Vagina (tissue), 2 donors: Measurements from ENCODE around the gene PBXIP1. TPM values are rescaled to one million over a fixed set of nuclear protein-coding genes. Genes with fewer than 3 reads are reported as not detected.
"Not testable (repeated sequence)": the region's sequence is repeated elsewhere in the genome, so short reads cannot be mapped to it uniquely, and the experiment has no call there.

Experiments used
- DNase-seq, 2 donors: peaks; one replicate each; pipeline ENCODE4 v3.0.0-alpha.2; 2017; ENCODE audit errors: extremely low spot score in 2 of 2
- H3K27ac ChIP-seq: fragments of 200-600 bp; sonication (generic); one replicate; pipeline ENCODE4 v1.5.1; 2019
- H3K27me3 ChIP-seq: fragments of 200-600 bp; sonication (generic); one replicate; pipeline ENCODE4 v1.5.1; 2019
- H3K36me3 ChIP-seq, 2 donors: fragments of 200-600 bp; sonication (generic); one replicate each; pipeline ENCODE4 v1.5.1; 2017 to 2019
- H3K4me1 ChIP-seq: fragments of 200-600 bp; sonication (generic); one replicate; pipeline ENCODE4 v1.5.1; 2019
- H3K4me3 ChIP-seq, 2 donors: fragments of 200-600 bp; sonication (generic); 1 replicate in 1 of 2; 2 replicates in 1 of 2; pipeline ENCODE4 v1.5.1; 2016 to 2019
- H3K9me3 ChIP-seq: fragments of 200-600 bp; sonication (generic); one replicate; pipeline ENCODE4 v1.5.1; 2019
- CTCF ChIP-seq, 3 experiments: fragments of 450-650 bp in 2 of 3; fragments of 200-600 bp in 1 of 3; sonication (generic) in 1 of 3; IDR thresholded peaks; one replicate each; pipeline ENCODE4 v1.5.1; 2017 to 2019; ENCODE audit warnings: antibody characterized with exemption in 3 of 3, mild to moderate bottlenecking in 2 of 3, moderate library complexity in 2 of 3
- POLR2A ChIP-seq, 2 donors: fragments of 450-650 bp; IDR thresholded peaks; one replicate each; pipeline ENCODE4 v1.6.1; 2017; ENCODE audit warnings: antibody characterized with exemption in 2 of 2, mild to moderate bottlenecking in 2 of 2, moderate library complexity in 2 of 2
- POLR2AphosphoS5 ChIP-seq, 2 donors: sonication (generic); formaldehyde crosslinking; IDR thresholded peaks; one replicate each; pipeline ENCODE4 v1.9.0; 2017; ENCODE audit warnings: antibody characterized with exemption in 2 of 2, mild to moderate bottlenecking in 2 of 2, low read depth in 1 of 2; ENCODE audit not compliant: insufficient read depth in 1 of 2
- intact Hi-C: fragments of 100-400 bp; cut with DNase I; formaldehyde crosslinking; loops from one replicate; pipeline ENCODE4 v1.15.1; 2023
- total RNA-seq: library from RNA; depleted of rRNA; stranded (reverse); fragments of >200 nt; gene quantifications from one replicate; pipeline ENCODE4 v1.2.3, GENCODE V29; 2016

The PBXIP1 gene
- total RNA-seq, 1 donor from 2014 or later: 56.5 TPM

GRCh38 chr1:154989195-154989860, 33.4 kb upstream of the PBXIP1 start:
- no peaks in the 10 kb centered on the region for H3K9me3 ChIP-seq
- no peaks in the 10 kb centered on the region for H3K27me3 ChIP-seq
- no peak for DNase-seq
- H3K4me1 ChIP-seq: peaks cover 13% of the 10 kb centered on the region
- peaks cover 0 to 18% of the 10 kb centered on the region in 2 donors for H3K36me3 ChIP-seq
- intact Hi-C loops: no loop called here
- H3K4me3 ChIP-seq: no peak overlapping the region
- TF ChIP-seq POLR2A (IDR thresholded peaks at IDR 0.05) (no peak), POLR2AphosphoS5 (IDR thresholded peaks at IDR 0.05; ENCODE audit: insufficient read depth in 1 of 2, low read depth in 1 of 2) (no peak), CTCF (IDR thresholded peaks at IDR 0.05) (no peak)
- no peak overlapping the region for H3K27ac ChIP-seq

GRCh38 chr1:154988058-154988954, 32.4 kb upstream of the PBXIP1 start:
- no peaks in the 10 kb centered on the region for H3K9me3 ChIP-seq
- DNase-seq: no peak
- no peaks in the 10 kb centered on the region for H3K27me3 ChIP-seq
- peaks cover 23% of the 10 kb centered on the region for H3K4me1 ChIP-seq
- intact Hi-C loops: no loop called here
- no peak for TF ChIP-seq CTCF (IDR thresholded peaks at IDR 0.05)
- no peak for TF ChIP-seq POLR2A (IDR thresholded peaks at IDR 0.05)
- no peak for TF ChIP-seq POLR2AphosphoS5 (IDR thresholded peaks at IDR 0.05; ENCODE audit: insufficient read depth in 1 of 2, low read depth in 1 of 2)
- peaks cover 0 to 18% of the 10 kb centered on the region in 2 donors for H3K36me3 ChIP-seq
- no peak overlapping the region for H3K27ac ChIP-seq
- no peak overlapping the region for H3K4me3 ChIP-seq

GRCh38 chr1:154987326-154987725, 31.4 kb upstream of the PBXIP1 start:
- no peak for DNase-seq
- H3K9me3 ChIP-seq: no peaks in the 10 kb centered on the region
- no peaks in the 10 kb centered on the region for H3K27me3 ChIP-seq
- intact Hi-C loops: no loop called here
- no peak overlapping the region for H3K27ac ChIP-seq
- peaks cover 0 to 18% of the 10 kb centered on the region in 2 donors for H3K36me3 ChIP-seq
- H3K4me3 ChIP-seq: no peak overlapping the region
- H3K4me1 ChIP-seq: peaks cover 28% of the 10 kb centered on the region
- TF ChIP-seq POLR2A (IDR thresholded peaks at IDR 0.05) (no peak), POLR2AphosphoS5 (IDR thresholded peaks at IDR 0.05; ENCODE audit: insufficient read depth in 1 of 2, low read depth in 1 of 2) (no peak), CTCF (IDR thresholded peaks at IDR 0.05) (no peak)

- H3K9me3 ChIP-seq, H3K4me3 ChIP-seq, DNase-seq, intact Hi-C loops, H3K27me3 ChIP-seq, H3K27ac ChIP-seq: not testable (repeated sequence)
- Histone ChIP-seq H3K36me3 (peaks cover 0 to 18% of the 10 kb centered on the region in 2 donors), H3K4me1 (peaks cover 31% of the 10 kb centered on the region)
Observed at GRCh38 chr1:154986736-154987135, 30.8 kb upstream of the PBXIP1 start.

- H3K36me3 ChIP-seq: peaks cover 0 to 5% of the 10 kb centered on the region in 2 donors
- no peak for TF ChIP-seq POLR2AphosphoS5 (IDR thresholded peaks at IDR 0.05; ENCODE audit: insufficient read depth in 1 of 2, low read depth in 1 of 2)
- no peak for TF ChIP-seq POLR2A (IDR thresholded peaks at IDR 0.05)
- TF ChIP-seq CTCF (IDR thresholded peaks at IDR 0.05): no peak
- peak overlapping the region; percentile 66 for H3K27ac ChIP-seq
- H3K27me3 ChIP-seq: no peaks in the 10 kb centered on the region
- H3K4me3 ChIP-seq: peak overlapping the region; percentile 56 to 76
- DNase-seq: no peak
- H3K9me3 ChIP-seq: no peaks in the 10 kb centered on the region
- peaks cover 24% of the 10 kb centered on the region for H3K4me1 ChIP-seq
- intact Hi-C loops: no loop called here
Observed at GRCh38 chr1:154983776-154984466, 28.0 kb upstream of the PBXIP1 start.
